ENCODE data around the gene CLEC2B.

- TF ChIP-seq CTCF (IDR thresholded peaks at IDR 0.05), result no peak
- TF ChIP-seq POLR2A (IDR thresholded peaks at IDR 0.05), result no peak
- TF ChIP-seq EP300 (IDR thresholded peaks at IDR 0.05), result no peak
These were observed 12.1 kb upstream of the CLEC2B start, which contains the start of gene KLRF2 for GRCh38 chr12:9881246-9881645.
